K562 (cell line): ENCODE measurements around the gene LRRC59. TPM values are rescaled to one million over a fixed set of nuclear protein-coding genes. Genes with fewer than 3 reads are reported as not detected.

Experiments used
- HCFC1 ChIP-seq: IDR thresholded peaks from 2 replicates; pipeline ENCODE4 v1.6.1; 2012; ENCODE audit warnings: low read depth, low read length, improper control_type of control experiment
- KDM5B ChIP-seq: fragments of 200-600 bp; sonication (generic); IDR thresholded peaks from 2 replicates; pipeline ENCODE4 v1.6.1; 2012; ENCODE audit warnings: low read depth, mild to moderate bottlenecking, moderate library complexity, low read length, control low read depth, inconsistent platforms; ENCODE audit not compliant: insufficient replicate concordance
- PHB2 ChIP-seq: fragments of 450-650 bp; IDR thresholded peaks from 2 replicates; pipeline ENCODE4 v1.6.1; 2017; ENCODE audit warnings: low read depth
- PRPF4 ChIP-seq: fragments of 200-400 bp; formaldehyde crosslinking; IDR thresholded peaks from one replicate; pipeline ENCODE4 v1.6.1; 2017; ENCODE audit warnings: low read length, low read depth, mild to moderate bottlenecking; ENCODE audit not compliant: insufficient read depth, poor library complexity, severe bottlenecking
- PTBP1 ChIP-seq: fragments of 200-400 bp; formaldehyde crosslinking; IDR thresholded peaks from 2 replicates; pipeline ENCODE4 v1.6.1; 2017; ENCODE audit warnings: low read depth, low read length
- RBM14 ChIP-seq: fragments of 200-400 bp; formaldehyde crosslinking; IDR thresholded peaks from 2 replicates; pipeline ENCODE4 v1.6.1; 2018; ENCODE audit warnings: low read depth, mild to moderate bottlenecking, low read length, moderate library complexity, borderline replicate concordance; ENCODE audit not compliant: insufficient read depth
- RUNX1 ChIP-seq: sonication (generic); IDR thresholded peaks from 2 replicates; pipeline ENCODE4 v1.6.1; 2016; ENCODE audit warnings: antibody characterized with exemption, low read depth
- SAP30 ChIP-seq: fragments of 200-600 bp; sonication (generic); IDR thresholded peaks from 2 replicates; pipeline ENCODE4 v1.6.1; 2012; ENCODE audit warnings: borderline replicate concordance, low read depth, mild to moderate bottlenecking, moderate library complexity, low read length, control low read depth, inconsistent platforms; ENCODE audit not compliant: insufficient read depth, poor library complexity, severe bottlenecking
- SMARCE1 ChIP-seq: fragments of 450-650 bp; IDR thresholded peaks from 2 replicates; pipeline ENCODE4 v1.7.1; 2016; ENCODE audit warnings: mild to moderate bottlenecking
- SP2 ChIP-seq: IDR thresholded peaks from 2 replicates; pipeline ENCODE4 v1.6.1; 2011; ENCODE audit warnings: mild to moderate bottlenecking, low read depth, low read length, moderate library complexity; ENCODE audit not compliant: poor library complexity, severe bottlenecking; ENCODE audit errors: extremely low read depth
- TAF9B ChIP-seq: fragments of 450-650 bp; IDR thresholded peaks from 2 replicates; pipeline ENCODE4 v1.6.1; 2018; ENCODE audit warnings: mild to moderate bottlenecking; ENCODE audit not compliant: partially characterized antibody
- ZNF263 ChIP-seq: sonication (generic); formaldehyde crosslinking; IDR thresholded peaks from 2 replicates; pipeline ENCODE4 v1.8.0; 2022; ENCODE audit warnings: mild to moderate bottlenecking, missing genetic modification reagents, borderline replicate concordance
- polyA plus RNA-seq, 8 experiments: library from polyadenylated mRNA; depleted of rRNA in 4 of 8; stranded (reverse) in 5 of 8; unstranded in 3 of 8; fragments of >200 nt; fragmentation: Nextera tagmentation in 2 of 8; fragmentation: Illumina TruSeq in 1 of 8; extraction: Ambion mirVana in 2 of 8; extraction: Trizol in 1 of 8; gene quantifications; 2 replicates each; pipeline versions ENCODE4 v1.2.1 to v1.2.3, GENCODE V29; 2011 to 2014; ENCODE audit warnings: inconsistent platforms in 1 of 8, missing spikeins in 1 of 8
- total RNA-seq, 7 experiments: library from RNA; depleted of rRNA in 6 of 7; stranded (reverse); fragments of >200 nt in 6 of 7; fragmentation: Illumina TruSeq in 2 of 7; extraction: Trizol in 2 of 7; gene quantifications; 2 replicates each; pipeline versions ENCODE4 v1.2.1 to v1.2.3, GENCODE V29; 2011 to 2021; ENCODE audit warnings: low replicate concordance in 1 of 7
- TF ChIP-seq, protein P1 (sequence below), 2 experiments: fragments of 150-350 bp in 1 of 2; IDR thresholded peaks; 2 replicates each; pipeline ENCODE4 v1.6.1; 2012 to 2016; ENCODE audit warnings: low read depth in 2 of 2, low read length in 2 of 2, mild to moderate bottlenecking in 1 of 2, moderate library complexity in 1 of 2
- TF ChIP-seq, protein P2 (sequence below): fragments of 450-650 bp; formaldehyde crosslinking; IDR thresholded peaks from 2 replicates; pipeline ENCODE4 v1.4.0; 2022; ENCODE audit warnings: missing genetic modification characterization
- TF ChIP-seq, protein P3 (sequence below): fragments of 450-650 bp; IDR thresholded peaks from 2 replicates; pipeline ENCODE4 v1.6.1; 2016
- TF ChIP-seq, protein P4 (sequence below): fragments of 250-450 bp; sonication (Bioruptor Pico); IDR thresholded peaks from 2 replicates; pipeline ENCODE4 v1.8.0; 2021; ENCODE audit warnings: mild to moderate bottlenecking, moderate library complexity
- TF ChIP-seq, protein P5 (sequence below): IDR thresholded peaks from 3 replicates; pipeline ENCODE4 v1.6.1; 2011; ENCODE audit warnings: borderline replicate concordance, mild to moderate bottlenecking; ENCODE audit not compliant: insufficient read length, insufficient read depth

The LRRC59 gene
- total and polyA plus RNA-seq, 9 of the 15 experiments (the other 6 are each of a cell fraction or from before 2014, with no cell fraction given), result 27.8 to 244 (median 154) TPM

DNA sequence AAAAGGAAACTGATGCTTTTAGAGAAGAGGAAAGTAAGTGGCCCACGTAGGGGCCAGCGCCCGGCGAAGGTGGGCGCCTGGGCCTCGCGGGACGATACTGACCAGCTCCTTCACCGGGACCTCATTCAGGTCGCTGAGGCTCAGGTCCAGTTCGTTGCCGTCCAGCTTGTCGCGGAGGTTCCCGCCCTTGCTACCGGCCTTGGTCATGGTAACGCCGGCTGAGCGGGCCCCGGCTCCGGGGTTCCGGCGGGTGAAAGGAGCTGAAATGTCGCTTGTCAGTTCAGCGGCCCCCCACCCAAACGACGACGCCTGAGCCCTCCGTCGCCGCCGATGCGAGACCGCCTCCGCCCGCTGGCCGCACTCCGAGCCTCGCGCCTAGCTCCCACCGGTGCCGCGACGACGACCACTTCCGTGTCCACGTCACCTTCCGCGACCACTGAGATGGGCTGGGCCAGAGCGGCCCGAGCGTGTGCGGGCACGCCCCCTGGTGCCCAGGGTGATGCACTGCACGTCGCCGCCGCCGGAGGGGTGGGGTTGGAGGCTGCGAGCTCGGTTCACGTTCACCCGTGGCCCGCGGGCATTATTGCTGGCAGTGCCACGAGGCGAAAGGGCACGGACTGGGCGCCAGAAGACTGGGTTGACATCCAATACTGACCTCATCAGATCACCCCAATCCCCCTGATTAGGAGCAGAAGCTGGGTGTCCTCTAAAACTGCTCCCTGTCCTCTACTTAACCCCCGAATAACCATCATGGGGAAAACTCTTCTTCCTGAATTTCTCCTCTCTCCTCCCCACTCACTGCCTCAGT, at the start of gene LRRC59 (continued):
- TF ChIP-seq, protein P1, sequence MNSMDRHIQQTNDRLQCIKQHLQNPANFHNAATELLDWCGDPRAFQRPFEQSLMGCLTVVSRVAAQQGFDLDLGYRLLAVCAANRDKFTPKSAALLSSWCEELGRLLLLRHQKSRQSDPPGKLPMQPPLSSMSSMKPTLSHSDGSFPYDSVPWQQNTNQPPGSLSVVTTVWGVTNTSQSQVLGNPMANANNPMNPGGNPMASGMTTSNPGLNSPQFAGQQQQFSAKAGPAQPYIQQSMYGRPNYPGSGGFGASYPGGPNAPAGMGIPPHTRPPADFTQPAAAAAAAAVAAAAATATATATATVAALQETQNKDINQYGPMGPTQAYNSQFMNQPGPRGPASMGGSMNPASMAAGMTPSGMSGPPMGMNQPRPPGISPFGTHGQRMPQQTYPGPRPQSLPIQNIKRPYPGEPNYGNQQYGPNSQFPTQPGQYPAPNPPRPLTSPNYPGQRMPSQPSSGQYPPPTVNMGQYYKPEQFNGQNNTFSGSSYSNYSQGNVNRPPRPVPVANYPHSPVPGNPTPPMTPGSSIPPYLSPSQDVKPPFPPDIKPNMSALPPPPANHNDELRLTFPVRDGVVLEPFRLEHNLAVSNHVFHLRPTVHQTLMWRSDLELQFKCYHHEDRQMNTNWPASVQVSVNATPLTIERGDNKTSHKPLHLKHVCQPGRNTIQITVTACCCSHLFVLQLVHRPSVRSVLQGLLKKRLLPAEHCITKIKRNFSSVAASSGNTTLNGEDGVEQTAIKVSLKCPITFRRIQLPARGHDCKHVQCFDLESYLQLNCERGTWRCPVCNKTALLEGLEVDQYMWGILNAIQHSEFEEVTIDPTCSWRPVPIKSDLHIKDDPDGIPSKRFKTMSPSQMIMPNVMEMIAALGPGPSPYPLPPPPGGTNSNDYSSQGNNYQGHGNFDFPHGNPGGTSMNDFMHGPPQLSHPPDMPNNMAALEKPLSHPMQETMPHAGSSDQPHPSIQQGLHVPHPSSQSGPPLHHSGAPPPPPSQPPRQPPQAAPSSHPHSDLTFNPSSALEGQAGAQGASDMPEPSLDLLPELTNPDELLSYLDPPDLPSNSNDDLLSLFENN (IDR thresholded peaks at IDR 0.05; ENCODE audit: low read depth in 2 of 2, low read length in 2 of 2), result 0 out of 4 replicates have a peak, but pooled peaks of 1 of the 2 experiments have one; percentile 43
- TF ChIP-seq, protein P2, sequence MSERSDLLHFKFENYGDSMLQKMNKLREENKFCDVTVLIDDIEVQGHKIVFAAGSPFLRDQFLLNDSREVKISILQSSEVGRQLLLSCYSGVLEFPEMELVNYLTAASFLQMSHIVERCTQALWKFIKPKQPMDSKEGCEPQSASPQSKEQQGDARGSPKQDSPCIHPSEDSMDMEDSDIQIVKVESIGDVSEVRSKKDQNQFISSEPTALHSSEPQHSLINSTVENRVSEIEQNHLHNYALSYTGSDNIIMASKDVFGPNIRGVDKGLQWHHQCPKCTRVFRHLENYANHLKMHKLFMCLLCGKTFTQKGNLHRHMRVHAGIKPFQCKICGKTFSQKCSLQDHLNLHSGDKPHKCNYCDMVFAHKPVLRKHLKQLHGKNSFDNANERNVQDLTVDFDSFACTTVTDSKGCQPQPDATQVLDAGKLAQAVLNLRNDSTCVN (CRISPR knock-in tag), result 0 out of 2 replicates have a peak, but pooled peaks have one; percentile 4
- TF ChIP-seq, protein P3, sequence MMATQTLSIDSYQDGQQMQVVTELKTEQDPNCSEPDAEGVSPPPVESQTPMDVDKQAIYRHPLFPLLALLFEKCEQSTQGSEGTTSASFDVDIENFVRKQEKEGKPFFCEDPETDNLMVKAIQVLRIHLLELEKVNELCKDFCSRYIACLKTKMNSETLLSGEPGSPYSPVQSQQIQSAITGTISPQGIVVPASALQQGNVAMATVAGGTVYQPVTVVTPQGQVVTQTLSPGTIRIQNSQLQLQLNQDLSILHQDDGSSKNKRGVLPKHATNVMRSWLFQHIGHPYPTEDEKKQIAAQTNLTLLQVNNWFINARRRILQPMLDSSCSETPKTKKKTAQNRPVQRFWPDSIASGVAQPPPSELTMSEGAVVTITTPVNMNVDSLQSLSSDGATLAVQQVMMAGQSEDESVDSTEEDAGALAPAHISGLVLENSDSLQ, result no peak
- peak; percentile 21 for TF ChIP-seq ZNF263 (CRISPR knock-in tag)
- TF ChIP-seq PRPF4, result peak; percentile 59
- TF ChIP-seq KDM5B, result peak; percentile 83
- peak; percentile 91 for TF ChIP-seq TAF9B
- TF ChIP-seq PHB2, result no peak
- peak; percentile 72; the same call in 1 of the 2 replicates for TF ChIP-seq RUNX1
- TF ChIP-seq, protein P4, sequence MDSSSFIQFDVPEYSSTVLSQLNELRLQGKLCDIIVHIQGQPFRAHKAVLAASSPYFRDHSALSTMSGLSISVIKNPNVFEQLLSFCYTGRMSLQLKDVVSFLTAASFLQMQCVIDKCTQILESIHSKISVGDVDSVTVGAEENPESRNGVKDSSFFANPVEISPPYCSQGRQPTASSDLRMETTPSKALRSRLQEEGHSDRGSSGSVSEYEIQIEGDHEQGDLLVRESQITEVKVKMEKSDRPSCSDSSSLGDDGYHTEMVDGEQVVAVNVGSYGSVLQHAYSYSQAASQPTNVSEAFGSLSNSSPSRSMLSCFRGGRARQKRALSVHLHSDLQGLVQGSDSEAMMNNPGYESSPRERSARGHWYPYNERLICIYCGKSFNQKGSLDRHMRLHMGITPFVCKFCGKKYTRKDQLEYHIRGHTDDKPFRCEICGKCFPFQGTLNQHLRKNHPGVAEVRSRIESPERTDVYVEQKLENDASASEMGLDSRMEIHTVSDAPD (CRISPR knock-in tag), result no peak
- TF ChIP-seq SAP30, result peak; percentile 90
- TF ChIP-seq PTBP1, result no peak
- TF ChIP-seq, protein P5, sequence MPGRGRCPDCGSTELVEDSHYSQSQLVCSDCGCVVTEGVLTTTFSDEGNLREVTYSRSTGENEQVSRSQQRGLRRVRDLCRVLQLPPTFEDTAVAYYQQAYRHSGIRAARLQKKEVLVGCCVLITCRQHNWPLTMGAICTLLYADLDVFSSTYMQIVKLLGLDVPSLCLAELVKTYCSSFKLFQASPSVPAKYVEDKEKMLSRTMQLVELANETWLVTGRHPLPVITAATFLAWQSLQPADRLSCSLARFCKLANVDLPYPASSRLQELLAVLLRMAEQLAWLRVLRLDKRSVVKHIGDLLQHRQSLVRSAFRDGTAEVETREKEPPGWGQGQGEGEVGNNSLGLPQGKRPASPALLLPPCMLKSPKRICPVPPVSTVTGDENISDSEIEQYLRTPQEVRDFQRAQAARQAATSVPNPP, result no peak
- TF ChIP-seq SMARCE1, result no peak
- peak; percentile 99 for TF ChIP-seq SP2
- peak; percentile 86 for TF ChIP-seq HCFC1
- peak; percentile 43; the same call in 1 of the 2 replicates for TF ChIP-seq RBM14
